GM19023 (cell line): Measurements from ENCODE around the gene CDKN3.
"Not testable (repeated sequence)": the region's sequence is repeated elsewhere in the genome, so short reads cannot be mapped to it uniquely, and the experiment has no call there.

Experiments used
- ATAC-seq: cut with Tn5 transposase; IDR thresholded peaks from one replicate; pipeline ENCODE4 v1.9.1; 2021; ENCODE audit warnings: mild to moderate bottlenecking, moderate library complexity; ENCODE audit not compliant: unreplicated experiment

The CDKN3 gene

DNA sequence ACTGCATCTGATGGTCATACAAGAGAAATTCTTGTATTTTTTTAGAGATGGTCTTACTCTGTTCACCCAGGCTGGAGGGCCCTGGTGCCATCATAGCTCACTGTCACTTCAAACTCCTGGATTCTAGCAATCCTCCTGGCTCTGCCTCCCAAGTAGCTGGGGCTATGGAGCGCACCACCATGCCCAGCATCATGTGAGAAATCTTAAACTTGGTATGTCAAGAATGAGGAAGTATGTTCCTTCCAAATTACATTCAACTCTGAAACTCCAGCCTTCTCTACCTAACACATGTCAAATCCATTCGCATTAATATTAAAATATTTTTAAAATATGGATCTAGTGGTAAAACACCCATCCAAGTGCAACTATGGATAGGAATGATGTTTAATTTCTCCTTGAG is 27.5 kb upstream of the CDKN3 start:
- no peak for ATAC-seq

DNA sequence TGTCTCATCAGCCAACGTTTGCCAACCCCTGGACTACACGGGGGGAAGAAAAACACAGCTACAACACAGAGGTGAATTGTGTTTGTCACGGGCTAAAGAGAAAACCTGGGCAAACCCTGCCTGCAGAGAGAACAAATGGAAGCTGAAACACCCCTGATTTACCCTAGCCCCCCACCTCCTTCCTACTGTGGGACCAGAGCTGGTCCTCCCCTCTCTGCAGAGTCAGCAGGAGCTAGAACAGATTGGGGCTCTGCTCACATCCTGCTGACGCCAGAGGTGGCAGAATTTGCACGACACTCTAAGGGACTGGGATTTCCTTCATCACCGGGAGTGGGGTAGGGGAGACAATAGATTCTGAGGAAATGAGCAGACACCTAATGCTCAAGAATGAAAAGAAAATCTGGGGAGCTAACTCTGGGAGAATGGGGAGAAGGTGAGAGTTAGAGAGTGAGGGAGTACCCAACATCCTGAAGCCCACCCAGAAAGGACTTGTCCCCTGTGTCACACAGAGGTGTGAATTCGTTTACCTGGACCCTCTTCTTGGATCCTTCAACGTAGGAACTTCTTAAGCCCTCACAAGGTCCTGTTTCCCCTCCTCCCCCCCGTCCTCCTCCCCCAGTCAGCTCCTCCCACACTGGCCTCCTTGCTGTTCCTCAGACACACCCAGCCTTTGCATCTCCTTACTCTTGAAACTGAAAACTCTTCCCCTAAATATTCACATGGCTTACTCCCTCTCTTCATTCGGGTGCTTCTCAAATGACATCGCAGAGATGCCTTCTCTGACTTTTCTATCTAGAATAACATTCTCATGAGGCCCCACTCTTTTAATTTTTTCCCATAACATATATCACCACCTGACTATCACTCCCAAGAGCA is 26.2 kb upstream of the CDKN3 start:
- ATAC-seq: no peak

DNA sequence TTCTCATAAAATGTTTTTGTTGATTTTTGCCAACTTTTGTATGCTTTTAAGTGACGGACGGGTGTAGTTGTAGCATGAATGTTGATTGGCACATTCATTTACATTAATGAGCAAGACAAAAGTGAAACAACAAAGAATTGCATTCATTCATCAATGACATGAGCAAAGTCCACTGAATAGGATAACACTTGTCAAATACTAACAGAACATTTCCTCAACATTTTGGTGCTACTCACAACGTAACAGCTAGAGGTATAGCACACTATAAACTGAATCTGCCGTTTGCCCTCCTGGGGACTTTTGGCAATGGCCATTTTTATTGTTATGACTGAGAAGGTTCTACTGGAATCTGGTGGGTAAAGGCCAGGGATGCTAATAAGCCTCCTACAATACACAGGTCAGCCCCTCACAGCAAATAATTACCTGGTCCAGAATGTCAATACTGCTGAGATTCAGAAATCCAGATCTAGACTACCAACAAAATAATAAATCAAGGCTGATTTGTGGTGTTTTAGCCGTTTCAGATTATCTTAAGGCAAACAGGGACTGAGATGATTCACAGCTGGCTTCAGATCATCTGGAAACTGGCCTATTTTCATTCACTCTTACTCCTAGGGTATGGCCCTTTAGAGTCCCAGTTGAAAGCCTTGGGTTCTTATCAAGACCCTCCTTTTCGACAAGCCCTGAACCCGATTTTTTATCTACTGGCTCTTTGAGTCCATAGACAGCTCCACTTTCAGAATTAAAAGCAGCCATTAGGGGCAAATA is 22.5 kb upstream of the CDKN3 start:
- no peak for ATAC-seq

DNA sequence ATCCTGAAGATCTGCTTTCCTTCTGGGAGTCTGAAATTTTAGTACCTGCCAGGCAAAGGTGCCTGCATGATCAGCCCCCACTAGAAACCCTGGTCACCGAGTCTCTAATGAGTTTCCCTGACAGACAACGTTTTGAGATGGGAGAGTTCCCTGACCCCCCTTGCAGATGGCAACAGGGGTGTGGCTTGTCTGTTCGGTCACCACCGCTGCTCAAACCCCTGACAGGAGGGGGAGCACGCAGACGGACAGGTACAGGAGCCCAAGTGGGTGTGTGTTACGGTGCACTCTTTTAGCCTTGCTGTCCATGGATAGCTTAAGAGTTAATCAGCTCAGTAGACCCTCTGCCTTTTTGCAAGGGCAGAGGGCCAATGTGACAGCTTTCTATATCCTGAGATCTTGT is 19.3 kb upstream of the CDKN3 start:
- no peak for ATAC-seq

DNA sequence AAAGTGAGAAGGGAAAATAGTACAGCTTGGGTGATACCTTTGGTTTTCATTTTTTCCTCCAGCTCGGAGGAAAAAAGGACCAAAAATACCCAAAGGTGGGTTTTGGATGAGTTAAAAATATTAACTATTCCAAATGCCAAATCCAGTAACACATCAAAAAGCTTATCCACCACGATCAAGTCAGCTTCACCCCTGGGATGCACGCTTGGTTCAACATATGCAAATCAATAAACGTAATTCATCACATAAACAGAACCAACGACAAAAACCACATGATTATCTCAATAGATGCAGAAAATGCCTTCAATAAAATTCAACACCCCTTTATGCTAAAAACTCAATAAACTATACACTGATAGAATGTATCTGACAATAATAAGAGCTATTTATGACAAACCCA is 17.9 kb upstream of the CDKN3 start:
- ATAC-seq: not testable (repeated sequence)

DNA sequence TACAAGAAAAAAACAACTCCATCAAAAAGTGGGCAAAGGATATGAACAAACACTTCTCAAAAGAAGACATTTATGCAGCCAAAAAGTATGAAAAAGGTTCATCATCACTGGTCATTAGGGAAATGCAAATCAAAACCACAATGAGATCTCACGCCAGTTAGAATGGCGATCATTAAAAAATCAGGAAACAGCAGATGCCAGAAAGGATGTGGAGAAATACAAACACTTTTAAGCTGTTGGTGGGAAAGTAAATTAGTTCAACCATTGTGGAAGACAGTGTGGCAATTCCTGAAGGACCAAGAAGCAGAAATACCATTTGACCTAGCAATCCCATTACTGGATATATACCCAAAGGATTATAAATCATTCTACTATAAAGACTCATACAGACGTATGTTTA is 16.2 kb upstream of the CDKN3 start:
- not testable (repeated sequence) for ATAC-seq

DNA sequence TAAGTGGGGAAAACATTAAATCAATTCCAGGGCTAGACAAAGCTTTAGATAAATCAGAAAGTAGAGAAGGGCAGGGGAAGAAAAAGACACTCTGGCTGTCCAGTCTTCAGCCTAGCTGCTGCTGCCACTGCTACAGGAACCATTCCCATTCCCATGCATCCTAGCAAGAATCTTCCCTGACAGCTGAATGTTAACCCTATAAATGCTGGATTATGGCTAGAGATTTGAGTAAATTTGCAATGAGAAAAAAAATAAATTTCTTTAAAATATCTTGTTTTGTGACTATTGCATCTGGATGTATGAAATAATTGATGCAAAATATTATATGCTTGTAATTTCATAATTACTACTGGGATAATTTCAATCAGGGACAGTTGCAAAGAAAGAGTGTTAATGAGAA is 15.0 kb upstream of the CDKN3 start:
- ATAC-seq: no peak

DNA sequence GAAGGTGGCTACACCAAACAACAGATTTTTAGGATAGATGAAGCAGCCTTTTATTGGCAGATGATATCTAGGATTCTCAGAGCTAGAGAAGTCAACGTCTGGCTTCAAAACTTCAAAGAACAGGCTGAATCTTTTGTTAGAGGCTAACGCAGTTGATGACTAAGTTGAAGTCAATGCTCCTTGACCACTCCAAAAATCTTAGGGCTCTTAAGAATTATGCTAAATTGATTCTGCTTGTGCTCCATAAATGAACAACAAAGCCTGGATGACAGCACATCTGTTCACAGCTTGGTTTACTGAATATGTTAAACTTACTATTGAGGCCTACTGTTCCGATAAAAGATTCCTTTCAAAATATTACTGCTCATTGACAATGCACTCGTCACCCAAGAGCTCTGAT is 13.0 kb upstream of the CDKN3 start:
- ATAC-seq: no peak

DNA sequence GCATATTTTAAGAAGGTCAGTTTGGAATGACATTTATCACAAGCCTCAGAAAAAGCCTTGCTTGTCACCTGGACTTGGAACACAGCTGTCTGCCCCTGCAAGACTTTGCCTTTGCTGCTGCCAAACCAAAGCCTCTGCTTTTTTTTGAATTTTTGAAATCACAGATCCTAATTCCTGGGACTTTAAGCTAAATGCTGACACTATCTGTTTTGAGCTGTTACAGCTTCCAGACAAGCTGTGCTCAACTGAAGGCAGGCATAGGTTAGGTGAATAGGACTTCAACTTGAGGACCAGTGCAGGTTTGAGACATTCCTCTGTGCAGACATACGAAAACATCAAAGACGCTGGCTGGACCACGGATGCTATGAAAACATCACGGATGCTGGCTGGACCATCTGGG is 11.3 kb upstream of the CDKN3 start:
- ATAC-seq: no peak

DNA sequence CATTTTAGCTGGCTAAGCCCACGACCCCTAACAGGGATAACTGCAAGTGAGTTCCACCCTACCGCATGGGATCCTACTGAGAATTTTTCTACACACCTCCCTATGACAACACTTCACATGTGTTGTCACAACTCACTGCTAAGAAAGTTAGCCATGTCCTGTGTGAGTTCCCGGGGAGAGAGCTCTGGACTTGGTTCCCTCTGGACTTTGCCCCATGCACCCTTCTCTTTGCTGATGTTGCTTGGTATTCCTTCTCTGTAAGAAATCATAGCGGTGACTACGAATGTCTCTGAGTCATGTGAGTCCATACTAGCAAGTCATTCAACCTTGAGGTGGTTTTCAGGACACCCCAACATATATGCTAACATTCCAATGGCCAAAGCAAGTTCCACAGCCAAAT is 9.5 kb upstream of the CDKN3 start:
- no peak for ATAC-seq

DNA sequence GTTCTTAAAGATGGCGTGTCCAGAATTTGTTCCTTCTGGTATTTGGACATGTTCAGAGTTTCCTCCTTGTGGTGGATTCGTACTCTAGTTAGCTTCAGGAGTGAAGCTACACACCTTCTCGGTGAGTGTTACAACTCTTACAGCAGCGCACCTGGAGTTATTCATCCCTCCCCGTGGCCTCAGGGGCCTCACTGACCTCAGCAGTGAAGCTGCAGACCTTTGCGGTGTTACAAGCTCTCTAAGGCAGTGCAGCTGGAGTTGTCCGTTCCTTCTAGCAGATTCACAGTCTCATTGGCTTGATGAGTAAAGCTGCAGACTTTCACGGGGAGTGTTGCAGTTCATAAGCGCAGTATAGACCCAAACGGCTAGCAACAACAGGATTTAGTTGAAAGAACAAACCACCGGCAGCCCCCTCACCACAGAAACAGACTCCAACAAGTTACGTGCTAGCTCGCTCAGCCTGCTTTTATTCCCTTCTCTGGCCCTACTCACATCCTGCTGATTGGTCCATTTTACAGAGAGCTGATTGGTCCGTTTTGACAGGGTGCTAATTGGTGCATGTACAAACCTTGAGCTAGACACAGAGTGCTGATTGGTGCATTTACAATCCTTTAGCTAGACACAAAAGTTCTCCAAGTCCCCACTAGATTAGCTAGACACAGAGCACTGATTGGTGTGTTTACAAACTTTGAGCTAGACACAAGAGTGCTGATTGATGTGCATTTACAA is 4.5 kb upstream of the CDKN3 start:
- ATAC-seq: no peak

DNA sequence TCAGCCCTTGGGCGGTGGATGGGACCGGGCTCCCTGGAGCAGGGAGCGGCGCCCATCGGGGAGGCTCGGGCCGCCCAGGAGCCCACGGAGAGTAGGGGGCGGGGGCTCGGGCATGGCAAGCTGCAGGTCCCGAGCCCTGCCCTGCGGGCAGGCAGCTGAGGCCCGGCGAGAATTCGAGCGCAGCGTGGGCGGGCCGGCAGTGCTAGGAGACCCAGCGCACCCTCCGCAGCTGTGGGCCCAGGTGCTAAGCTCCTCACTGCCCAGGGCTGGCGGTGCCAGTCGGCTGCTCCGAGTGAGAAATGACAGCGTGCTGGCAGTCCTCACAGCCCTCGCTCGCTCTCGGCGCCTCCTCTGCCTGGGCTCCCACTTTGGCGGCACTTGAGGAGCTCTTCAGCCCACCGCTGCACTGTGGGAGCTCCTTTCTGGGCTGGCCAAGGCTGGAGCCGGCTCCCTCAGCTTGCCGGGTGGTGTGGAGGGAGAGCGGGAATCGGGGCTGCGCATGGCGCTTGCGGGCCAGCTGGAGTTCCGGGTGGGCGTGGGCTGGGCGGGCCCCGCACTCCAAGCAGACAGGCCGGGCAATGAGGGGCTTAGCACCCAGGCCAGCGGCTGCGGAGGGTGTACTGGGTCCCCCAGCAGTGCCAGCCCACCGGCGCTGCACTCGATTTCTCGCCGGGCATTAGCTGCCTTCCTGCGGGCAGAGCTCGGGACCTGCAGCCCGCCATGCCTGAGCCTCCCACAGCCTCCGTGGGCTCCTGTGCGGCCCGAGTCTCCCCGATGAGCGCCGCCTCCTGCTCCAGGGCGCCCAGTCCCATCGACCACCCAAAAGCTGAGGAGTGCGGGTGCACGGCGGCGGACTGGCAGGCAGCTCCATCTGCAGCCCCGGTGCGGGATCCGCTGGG is 3.6 kb upstream of the CDKN3 start:
- not testable (repeated sequence) for ATAC-seq

DNA sequence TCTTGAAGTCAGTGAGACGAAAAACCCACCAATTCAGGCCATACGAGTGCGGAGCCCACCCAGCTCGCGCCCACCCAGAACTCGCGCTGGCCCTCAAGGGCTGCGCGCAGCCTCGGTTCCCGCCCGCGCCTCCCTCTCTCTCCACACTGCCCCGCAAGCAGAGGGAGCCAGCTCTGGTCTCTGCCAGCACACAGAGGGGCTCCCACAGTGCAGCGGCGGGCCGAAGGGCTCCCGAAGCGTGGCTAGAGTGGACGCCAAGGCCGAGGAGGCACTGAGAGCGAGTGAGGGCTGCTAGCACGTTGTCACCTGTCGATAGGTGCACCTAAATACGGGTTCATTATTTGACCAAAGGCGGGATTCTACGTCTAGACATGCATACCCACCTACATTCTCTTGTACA is 2.2 kb upstream of the CDKN3 start:
- ATAC-seq: no peak

DNA sequence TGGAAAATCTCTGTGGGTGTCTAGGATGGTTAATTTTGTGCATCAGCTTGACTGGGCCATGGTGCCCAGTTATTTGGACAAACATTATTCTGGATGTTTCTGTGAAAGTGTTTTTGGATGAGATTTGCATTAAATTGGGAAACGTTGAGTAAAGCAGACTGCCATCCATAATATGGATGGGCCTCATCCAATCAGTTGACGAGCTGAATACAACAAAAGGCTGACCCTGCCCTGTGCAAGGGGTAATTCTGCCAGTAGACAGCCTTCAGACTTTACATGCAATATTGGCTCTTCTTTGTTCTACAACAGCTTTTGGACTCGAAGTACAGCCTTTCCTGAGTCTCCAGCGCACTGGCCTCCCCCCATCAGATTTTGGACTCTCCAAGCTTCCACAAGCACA is 1.5 kb upstream of the CDKN3 start:
- no peak for ATAC-seq

DNA sequence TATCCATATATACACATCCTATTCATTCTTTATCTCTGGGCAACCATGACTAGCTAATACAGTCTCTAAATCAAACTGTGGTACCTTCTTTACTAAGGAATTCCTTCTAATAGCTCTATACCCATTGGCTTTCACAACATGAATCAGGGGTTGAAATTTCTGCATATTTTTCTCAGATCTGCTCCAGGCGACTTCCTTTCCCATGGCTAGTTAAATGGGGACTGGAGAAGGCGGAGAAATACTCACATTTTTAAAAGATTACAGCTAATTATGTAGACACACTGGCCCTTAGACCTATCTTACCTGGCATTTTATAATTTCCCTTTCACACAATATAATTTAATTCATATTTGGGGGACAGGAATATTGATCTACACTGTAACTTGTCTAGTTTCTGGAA is 1.1 kb upstream of the CDKN3 start:
- ATAC-seq: no peak

DNA sequence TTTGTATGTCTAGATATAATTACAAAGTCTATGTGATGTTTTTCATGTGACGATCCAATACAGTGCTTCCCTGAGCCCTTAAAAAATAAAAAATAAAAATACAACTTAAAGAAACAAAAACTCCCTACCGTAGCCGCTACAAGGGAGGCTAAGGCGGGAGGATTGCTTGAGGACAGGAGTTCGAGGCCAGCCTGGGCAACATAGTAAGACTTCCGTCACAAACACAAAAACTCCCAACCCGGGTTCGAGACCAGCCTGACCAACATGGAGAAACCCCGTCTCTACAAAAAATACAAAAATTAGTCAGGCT is 669 bp upstream of the CDKN3 start:
- ATAC-seq: no peak

DNA sequence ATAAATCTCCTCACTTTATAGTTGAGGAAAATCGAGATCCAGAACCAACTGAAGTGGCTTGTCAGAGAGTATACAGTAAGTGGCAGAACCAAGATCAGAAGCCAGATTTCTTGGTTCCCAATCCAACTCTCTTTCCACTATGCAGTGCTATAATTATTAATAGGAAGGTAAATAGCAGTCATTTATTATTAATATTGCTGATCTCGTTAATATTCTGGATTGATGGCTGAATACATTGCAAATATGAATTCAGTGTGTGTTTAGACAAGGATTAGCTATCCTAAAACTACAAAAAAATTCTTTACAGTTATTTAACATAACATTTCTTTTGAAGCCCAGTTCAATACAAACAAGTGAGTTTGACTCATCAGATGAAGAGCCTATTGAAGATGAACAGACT is 2.8 kb downstream of the CDKN3 start:
- ATAC-seq: no peak

DNA sequence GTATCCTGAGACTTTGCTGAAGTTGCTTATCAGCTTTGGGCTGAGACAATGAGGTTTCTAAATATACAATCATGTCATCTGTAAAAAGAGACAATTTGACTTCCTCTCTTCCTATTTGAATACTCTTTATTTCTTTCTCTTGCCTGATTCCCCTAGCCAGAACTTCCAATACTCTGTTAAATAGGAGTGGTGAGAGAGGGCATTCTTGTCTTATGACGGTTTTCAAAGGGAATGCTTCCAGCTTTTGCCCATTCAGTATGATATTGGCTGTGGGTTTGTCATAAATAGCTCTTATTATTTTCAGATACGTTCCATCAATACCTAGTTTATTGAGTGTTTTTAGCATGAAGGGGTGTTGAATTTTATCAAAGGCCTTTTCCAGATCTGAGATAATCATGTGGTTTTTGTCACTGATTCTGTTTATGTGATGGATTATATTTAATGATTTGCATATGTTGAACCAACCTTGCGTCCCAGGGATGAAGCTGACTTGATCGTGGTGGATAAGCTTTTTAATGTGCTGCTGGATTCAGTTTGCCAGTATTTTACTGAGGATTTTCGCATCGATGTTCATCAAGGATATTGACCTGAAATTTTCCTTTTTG is 6.7 kb downstream of the CDKN3 start:
- not testable (repeated sequence) for ATAC-seq

DNA sequence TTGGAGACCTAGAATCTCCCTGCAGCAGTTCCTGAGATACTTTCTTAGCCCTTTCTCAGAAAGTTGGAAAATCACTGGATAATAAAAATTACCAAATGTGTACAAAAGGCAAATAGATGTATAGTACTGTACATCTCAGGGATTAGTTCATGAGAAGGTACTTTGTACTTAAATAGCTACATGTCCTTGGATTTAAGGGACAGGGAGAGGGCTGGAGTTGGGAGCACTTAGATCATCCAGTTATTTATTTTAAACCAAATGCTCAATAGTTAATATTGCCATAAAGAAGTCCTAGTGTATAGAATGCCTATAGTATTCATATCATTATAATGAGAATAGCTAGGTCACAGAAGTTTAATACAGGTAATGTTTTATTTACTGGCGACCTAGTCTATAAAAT is 13.4 kb downstream of the CDKN3 start:
- ATAC-seq: no peak

DNA sequence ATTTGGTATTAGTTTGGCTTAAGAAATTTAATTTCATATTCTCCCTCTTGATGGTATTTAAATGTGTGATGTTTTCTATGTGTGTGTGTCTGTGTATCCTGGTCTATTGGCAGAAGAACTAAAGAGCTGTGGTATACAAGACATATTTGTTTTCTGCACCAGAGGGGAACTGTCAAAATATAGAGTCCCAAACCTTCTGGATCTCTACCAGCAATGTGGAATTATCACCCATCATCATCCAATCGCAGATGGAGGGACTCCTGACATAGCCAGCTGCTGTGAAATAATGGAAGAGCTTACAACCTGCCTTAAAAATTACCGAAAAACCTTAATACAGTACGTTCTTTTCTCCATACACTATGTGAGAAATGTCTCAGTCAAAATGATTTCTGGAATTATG is 14.6 kb downstream of the CDKN3 start:
- ATAC-seq: no peak
